T follicular helper cell (primary cell): ENCODE measurements around the gene RSPO3.
A peak's percentile ranks its signal among the peaks of the same experiment; 100 is the strongest.

Experiments used
- DNase-seq: peaks from one replicate; pipeline ENCODE4 v3.0.0-alpha.2; 2020; ENCODE audit warnings: low read depth

The RSPO3 gene

DNA sequence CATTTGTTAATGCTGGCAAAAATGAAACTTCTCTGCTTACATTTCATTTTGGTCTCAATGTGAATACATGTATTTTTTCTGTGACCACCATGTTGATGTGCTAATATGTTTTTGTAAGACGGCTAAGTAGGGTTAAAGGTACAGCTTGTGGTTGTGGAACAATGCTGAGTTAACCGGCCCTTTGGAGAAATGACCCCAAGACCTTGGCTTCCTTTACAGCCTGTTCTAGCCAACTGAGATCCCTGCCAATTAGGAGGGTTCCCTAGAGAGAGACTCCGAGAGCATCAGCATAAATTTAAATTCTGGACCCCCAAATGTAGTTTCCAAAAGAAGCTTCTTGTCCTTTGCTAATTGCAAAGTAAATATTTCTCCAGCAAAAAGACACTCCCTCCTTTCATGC, 44.4 kb downstream of the RSPO3 start:
- DNase-seq = no peak

DNA sequence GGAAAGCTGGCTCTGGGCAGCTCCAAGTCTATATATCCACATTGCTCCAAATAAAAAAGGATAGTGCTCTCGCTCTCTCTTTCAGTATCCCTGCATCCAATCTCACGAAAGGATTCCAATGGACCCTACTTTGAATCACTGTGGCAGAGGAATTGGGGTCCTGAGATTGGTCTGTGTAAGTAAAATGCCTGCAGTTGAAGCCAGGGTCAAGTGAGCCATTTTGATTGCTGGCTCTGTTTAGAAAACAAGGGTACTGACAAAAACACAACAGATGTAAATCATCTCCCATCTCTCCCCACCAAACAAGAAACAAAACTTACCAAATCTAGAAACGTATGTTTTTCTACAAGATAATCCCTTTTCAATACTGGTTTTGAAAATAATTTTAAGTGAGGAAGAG, 45.6 kb downstream of the RSPO3 start:
- DNase-seq = no peak

DNA sequence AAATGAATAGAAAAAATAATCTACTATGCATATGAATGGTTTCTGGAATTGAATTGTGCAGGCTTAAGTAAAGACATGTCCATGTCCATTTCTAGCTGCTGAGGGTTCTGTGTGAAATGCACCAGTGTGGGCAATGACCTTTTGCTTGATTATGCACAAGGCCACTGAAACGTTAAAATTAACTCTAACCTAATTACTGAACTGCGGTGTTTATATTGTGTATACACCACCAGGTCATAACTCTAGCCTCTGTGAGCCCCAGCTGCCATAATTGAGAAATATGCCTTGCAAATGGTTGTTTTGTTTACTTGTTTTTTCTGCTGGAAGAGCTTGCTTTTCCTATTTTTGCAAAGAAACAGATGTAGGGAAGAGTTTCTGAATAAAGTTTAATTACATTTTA, 46.1 kb downstream of the RSPO3 start:
- DNase-seq = no peak

DNA sequence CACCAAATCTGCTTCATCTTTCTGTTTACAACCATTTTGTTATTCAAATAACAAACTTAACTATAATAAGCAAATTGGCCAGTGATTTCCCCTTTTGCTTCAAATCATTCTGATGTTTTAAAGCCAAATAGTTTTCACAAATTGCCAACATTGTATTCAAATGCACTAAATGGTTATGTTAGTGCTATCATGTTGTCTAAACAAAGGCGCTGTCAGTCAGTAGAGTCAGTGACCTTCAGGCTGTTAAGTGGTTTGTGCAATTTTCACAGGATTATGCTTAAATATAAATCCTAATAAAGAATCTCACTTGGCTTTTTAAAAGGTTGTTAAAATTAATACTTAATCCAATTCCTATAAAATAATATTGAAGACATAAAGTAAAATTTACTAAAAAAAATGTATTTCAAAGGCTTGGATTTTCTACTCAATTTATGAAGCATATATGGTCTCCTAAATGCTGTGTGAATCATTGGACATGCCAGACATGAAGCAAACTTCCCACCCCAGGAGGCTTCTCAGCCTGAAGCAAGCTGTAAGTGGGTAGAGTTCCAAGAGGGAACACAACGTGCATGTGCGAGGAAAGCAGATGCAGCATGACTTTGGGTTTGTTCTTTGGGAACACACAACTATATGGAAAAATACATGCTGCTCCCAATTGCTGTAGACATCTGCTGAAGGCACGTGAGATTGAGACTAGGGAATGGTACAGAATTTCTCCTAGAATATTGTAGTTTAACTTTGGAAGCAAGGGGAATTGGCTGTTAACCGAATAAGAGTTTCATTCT, 54.9 kb downstream of the RSPO3 start:
- no peak for DNase-seq

DNA sequence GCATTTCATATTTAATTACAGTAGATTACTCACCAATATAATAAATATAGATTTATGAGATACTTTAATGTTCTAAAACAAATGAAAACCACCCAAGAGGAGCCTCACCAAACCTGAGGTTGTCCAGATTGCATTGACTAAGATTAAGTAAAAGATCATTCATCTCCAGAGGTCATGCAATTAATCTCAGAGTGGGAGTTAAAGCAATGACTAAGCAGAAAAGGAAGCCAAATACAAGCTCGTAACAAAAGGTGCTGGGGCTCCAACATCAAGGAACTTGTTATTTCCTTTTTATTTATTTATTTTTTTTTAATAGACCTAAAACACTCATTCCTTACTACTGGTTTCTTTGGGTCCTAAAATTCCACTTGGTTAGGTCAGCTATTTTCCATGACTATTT, 57.7 kb downstream of the RSPO3 start:
- DNase-seq = no peak

DNA sequence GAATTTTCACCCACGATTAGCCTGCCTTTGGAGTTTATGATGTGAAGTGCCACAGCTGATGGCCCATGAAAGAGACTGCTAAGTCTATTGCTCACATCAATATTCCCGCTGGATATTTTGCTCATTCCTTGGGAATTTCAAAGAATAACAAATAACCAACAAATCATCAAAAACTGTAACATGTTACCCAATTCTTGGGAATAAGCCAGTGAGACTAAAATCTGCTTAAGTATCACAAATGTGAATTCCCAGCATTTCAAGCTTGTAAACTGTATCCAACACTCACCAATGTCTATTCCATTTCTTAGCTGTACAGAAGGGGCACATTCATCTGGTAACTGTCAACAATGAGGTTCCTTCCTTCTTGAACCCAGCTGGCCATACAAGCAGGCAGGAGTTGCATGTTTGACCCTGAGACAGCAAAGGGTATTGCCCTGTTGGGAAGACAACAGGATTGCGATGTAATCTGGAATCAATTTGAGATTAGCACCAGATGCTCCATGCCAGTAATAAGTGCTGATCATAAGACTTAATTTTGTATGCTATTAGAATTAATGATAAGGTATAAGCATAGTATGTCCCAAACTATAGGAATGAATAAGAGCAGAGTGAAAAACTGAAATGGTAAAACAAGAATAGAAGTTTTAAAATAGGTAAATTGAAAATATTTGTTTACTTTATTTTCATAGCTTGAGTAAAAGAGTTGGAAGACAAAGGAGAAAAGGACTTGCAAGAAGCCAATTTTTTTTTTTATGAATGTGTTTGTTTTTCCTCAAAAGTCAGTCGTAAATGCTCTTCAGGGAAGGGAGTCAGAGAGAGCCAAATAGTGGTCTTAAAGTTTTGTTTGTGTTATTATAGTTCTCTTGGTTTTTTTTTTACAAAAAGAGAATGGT, 58.8 kb downstream of the RSPO3 start:
- DNase-seq = no peak

DNA sequence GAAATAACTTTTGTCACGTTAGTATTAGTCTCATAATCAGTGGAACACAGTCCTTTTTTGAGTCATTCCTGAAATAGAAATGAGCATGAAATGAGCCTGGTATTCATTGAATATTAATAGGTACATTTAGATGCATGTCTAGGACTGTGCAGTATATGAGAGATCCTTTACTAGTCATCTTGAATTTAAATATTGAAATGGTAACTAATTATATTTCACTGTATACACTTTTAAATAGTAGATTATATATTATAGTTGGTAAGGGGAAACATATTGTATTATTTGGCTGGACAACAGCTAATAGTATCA, 59.4 kb downstream of the RSPO3 start:
- no peak for DNase-seq

DNA sequence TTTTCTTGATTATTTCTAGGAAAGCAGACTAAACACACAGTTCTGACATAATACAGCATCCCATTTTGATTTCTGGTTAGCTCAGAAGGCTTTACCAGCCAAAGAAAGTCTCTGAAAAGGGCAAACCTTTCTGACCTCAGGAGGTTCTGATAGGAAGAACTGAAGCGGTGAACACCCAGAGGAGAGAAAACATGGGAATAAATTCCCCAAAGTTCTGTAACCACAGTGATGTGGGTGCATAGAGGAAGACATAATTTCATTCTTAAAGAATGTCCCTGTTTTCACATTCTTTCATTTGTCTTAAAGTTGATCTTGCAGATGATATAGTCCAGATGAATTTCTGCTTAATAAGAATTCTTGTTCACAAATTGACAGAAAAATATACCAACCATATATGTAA, 60.3 kb downstream of the RSPO3 start:
- no peak for DNase-seq

DNA sequence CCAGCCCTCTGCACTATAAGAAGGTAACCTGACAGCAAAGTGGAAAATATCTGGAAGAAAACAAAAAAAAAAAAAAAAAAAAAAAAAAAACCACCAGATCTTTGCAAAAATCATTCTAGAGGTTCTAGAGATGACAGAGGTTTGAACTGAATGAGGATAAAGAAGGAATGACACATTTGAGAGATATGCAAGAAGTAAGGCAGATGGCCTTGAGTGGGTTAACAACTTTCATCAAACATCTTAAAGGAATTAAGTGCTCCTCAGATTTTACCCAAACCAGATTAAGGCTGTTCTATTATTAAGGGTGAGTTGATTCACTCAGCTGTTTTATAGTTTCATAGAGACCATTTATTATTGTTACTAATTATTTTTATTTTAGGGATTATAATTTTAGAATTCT, 62.0 kb downstream of the RSPO3 start:
- no peak for DNase-seq

DNA sequence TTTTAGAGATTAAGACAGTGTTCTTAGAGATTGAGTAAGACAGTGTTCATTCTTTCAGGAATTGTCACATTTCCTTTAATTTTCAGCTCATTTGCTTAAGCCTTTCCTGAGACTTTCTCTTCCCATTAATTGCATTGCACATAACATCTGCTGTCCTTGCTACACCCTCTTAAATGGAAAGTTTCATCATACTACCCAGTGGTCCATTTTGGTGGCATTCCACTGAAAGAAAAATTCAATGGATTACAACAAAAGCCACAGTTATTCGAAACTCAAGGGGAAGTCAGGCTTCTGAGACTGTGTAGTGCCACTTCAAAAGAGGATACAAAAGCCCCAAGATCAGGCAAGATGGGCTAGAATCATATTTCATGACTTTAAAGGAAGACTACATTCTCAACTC, 64.0 kb downstream of the RSPO3 start:
- DNase-seq = no peak

DNA sequence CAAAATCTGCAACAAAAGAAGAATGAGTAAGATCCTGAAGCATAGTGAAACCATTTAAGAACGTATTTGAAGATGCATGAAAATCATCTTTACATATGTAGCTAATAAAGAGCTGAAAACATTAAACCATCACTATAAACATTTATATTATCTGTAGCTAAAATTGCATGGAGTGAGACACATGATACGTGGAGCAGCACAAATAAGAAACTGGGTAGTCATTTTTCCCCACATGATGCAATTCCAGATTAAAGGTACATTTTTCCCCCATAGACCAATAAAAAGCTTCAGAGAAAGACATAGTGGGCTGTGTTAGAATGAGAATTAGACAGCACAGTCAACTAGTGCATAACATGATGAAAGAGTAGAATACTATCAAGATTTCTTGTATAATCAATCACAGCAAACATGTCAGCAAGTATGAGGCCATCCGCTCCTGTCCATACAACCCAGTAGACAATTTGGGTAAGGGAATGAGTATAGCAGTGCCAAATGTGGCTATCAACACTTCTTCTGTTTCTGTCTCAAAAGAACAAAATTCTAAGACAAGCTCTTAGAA, 67.0 kb downstream of the RSPO3 start:
- DNase-seq = no peak

DNA sequence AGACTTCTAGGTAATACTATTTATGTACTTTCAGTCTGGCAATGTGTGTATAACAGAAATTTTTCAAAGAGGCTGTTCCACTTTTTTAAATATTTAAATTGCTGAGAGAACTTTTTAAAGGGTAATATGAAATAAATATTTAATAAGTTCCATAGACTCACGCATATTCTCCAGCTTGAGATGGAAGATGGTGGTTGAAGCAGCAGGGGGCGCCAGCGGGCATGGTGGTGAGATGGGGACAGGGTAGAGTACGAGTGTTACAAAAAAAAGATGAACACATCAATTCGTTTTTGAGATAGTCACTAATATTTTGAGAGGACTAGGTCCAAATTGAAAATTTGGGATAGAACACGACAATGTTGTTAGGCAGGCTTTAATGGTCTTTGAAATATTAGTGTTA, 68.4 kb downstream of the RSPO3 start:
- peak; percentile 25 for DNase-seq

DNA sequence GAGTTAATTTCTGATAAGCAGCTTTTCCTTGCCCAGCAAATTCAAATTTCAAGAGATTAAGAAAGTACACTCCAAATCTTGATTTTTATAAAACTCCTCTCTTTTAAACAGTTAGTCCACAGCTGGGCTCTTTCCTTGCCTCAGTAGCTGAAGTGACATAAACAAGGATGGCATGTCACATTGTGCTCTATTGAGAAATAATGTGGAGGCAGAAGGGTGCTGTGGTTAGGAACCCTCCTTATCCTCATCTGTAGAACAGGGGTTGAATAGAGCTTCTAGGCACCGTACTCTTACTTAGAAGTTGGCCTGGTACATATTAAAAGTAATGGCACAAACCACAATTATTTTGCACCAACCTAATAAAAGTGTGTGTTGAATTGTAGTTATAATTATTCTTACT, 70.3 kb downstream of the RSPO3 start:
- DNase-seq = no peak

DNA sequence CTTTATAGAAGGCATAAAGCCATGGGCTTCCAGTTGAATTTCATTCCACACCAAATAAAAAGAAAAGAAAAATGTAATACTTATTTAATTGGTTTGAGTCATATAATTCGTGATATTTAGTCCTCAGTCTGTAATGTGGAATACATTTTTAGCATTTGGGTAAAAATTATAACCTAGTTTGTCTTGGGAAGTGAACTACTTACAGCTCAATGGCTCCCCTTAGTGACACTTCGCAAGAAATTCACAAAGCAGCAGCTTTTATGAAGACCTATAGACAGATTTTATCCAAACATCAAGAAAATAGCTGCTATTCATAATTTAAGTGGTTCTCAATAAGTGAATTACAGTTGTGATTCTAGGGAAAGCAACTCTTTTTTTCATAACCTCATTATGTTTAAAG, 72.1 kb downstream of the RSPO3 start:
- DNase-seq = no peak

DNA sequence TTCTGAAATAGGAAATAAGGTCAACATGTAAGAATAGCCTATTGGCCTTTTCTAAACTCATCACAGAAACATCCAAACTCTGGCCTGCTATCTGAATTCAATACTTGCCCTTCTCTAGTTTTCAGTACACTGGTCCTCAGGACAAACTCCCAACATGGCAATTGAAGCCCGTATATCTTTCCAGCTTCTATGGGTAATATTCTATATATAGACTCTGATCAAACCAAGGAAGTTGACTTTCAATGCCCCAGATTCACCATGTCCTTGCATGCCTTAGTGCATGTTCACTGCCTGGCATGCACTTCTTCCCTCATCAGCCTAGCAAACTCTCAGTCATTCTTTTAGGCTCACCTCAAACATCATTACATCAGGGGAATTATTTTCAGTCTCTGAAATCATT, 73.2 kb downstream of the RSPO3 start:
- no peak for DNase-seq

DNA sequence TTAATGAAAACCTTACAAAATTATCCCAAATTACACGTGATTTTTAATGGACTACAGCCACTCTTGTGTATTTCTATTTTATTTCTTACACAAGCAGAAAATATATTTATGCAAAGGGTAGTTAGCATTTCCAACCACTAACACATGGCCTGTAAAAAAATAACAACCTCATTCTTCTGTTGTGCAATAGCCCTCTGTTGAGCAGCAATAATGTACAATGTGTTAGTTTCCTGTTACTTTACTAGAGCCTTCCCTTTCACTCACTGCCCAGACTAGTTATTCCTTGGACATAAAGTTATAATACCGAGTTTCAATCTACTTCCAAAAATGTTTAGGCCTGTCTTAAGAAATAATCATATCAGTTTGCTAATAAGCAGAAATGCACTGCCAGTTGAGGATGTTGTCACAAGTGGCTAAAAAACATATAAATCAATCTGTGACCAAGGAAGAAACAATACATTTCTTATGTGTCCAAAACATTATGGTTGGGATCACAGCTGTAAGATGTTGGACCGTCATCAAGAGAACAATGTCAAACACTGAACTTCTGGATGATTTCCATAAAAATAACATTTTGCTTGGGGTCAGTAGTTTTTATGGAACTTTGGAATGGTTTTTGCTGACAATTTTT, 74.6 kb downstream of the RSPO3 start:
- DNase-seq = no peak

DNA sequence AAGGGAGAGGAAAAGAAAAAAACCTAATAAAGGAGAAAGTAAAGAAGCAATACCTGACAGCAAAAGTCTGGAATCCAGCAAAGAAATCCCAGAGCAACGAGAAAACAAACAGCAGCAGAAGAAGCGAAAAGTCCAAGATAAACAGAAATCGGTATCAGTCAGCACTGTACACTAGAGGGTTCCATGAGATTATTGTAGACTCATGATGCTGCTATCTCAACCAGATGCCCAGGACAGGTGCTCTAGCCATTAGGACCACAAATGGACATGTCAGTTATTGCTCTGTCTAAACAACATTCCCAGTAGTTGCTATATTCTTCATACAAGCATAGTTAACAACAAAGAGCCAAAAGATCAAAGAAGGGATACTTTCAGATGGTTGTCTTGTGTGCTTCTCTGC, 77.4 kb downstream of the RSPO3 start:
- no peak for DNase-seq

DNA sequence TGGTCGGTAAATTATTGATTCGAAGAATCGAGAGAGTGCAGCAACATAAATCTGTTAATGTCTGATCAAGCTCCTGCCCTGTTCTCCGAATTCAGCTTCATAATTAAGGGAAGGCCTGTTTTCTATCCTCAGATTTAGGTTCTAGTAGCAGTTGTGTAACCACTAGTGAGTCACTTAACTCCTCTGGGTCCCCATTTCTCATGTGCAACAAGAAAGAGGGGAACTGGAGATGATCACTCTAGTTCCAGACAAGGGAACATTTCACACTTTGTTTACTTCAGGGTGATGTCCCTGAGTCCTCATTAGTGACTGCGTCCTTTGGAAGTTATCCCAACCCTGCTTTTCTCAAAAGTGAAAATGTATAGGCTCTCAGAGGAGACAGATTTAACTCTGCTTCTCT, 80.1 kb downstream of the RSPO3 start:
- DNase-seq = no peak

DNA sequence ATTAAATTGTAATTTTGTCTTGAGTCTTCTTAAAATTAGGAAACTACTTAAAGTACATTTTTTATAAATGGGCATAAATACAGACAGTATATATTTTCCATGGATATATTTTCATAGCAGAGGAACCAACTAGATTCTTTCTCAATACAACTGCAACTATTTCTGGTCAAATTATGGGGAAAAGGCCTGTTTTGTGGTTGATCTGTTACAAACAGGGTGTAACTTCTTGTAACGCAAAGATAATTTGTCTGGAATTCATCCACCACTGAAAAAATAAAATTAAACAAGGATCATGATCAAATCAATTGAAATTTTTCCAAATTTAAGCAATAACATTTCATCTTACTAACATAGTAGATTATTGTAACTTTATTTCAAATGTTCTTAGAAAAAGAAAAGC, 81.0 kb downstream of the RSPO3 start:
- DNase-seq = no peak

DNA sequence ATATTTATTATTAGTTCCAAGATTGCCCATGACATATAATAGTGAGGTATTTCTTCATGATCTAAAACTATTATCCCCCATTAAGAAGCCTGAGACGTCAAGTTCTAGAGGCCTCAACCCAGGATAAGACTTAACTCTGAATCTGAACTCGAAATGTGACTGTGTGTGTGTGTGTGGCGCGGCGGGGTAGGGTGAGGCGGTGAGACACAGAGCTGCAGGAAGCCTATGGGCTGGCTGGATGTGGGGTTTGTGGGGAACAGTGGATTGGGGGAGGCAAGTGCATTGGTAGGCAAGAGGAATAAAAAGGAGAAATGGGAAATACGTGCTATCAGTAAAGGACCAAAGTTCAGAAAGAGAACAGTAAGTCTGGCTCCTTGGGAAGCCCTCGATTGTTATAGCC, 81.6 kb downstream of the RSPO3 start:
- DNase-seq = no peak

DNA sequence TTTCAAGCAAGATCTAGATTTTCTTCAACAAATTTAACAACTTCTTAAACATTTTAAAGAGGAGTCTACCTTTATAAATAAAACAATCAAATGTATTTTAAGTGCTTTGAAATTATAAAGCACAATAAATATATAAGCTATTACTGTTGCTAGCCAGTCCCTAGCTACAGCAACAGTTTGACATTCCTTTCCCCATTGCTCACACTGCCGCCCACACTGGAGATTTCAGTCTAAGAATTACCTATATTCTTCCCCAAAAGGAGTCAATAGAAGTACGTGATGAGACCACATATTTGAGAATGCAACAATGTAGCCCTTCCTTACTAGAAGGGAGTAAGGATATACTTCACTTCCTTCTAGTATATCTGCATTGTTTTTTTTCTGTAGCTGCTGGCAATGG, 82.8 kb downstream of the RSPO3 start:
- DNase-seq = no peak

DNA sequence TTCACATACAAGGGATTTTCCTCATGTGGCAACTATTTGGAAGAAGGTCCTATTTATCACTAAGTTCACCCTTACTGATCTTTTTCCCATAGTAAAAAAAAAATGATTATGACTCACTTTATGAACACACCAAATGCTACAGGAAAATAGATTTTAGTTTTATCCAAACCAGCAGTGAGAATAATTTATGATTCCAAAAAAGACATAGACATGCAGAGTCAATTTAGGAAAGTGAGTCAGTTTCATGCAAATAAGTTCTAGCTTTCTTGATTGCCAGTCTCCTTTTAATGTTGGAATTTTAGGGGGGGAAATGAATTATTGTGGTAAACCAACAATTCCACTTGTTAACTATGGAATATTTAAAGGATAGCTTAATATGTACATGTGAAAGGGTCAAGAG, 84.2 kb downstream of the RSPO3 start:
- DNase-seq = no peak

DNA sequence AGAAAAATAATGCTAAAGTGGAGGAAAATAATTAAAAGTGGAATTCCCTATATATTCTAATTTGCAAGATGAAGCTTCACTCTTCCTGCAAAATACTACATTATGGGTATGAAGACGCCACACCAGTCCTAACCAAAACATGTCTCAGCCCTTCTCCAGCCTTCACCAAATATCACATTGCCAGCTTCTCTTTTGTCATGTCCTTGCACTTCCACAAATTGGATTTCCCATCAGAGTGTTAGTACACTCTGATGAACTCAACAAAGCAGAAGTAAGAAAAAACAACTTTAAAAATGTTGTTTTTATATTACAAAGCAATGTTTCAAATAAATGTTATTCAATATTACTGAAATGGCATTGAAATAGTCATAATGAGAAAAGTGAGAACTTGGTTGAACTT, 85.8 kb downstream of the RSPO3 start:
- no peak for DNase-seq
